GM21786 (cell line): ENCODE results near the gene CAMK2A.

Experiments used
- ATAC-seq: cut with Tn5 transposase; IDR thresholded peaks from one replicate; pipeline ENCODE4 v1.9.1; 2021; ENCODE audit not compliant: unreplicated experiment

Gene CAMK2A

DNA sequence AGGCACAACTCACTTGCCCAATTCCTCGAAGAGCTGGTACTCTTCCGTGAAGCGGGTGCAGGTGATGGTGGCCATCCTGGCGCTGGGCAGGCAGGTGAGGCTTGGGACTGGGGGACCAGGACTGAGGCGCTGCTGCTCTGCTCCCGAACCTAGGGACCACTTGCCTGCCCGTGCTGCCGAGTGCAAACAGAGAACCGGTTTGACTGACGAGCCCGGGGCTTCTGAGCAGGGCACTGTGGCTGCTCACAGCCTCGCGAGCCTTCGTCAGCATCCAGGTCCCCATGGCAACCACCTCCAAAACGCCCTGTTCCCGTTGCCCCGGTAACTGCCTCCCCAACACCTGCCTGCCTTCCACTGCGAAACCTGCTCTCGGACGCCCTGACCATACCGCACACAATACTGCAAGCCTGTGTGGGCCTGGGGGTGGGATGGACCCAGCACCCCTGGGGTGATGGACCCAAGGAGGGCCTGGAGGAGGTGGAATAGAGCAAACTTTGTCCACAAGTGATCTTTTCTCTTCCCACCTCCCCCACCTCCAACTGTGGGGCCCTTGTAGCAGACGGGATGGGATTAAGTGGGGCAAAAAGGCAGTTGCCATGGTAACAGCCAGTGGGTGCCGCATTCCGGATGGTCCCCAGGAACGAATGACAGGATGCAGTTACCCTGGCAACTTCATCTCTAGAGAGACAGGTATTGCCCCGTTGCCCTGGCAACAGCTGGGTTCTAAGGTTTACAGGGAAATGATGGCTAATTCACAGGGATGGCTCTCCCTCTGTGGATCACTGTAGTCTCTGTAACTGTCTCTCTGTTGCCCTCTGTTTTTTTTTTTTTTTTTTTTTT is at the start of gene CAMK2A:
CAMK2A (minus strand) TSS at position 223 of the 840 bp plus-strand sequence; CDS start at position 75, 148 bp downstream.
- ATAC-seq = no peak

DNA sequence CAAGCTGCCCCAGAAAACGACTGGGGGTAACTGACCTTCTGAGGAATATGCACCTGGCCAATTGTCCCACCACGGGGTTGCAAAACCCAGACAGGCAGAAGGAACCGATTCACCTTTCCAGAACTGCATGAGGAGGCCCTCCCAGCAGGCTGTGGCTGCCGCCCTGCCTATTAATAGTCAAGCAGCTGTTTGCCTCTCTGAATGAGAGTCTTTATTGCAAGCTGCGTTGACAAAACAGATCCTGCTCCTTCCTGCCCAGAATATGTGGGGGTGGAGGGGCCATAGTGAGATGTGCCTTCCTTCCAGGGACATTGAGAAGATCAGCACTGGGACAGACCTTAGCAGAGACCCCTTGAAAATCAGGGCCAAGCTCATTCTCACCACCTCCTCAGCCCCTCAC is 49.6 kb upstream of the CAMK2A start:
- ATAC-seq = no peak

DNA sequence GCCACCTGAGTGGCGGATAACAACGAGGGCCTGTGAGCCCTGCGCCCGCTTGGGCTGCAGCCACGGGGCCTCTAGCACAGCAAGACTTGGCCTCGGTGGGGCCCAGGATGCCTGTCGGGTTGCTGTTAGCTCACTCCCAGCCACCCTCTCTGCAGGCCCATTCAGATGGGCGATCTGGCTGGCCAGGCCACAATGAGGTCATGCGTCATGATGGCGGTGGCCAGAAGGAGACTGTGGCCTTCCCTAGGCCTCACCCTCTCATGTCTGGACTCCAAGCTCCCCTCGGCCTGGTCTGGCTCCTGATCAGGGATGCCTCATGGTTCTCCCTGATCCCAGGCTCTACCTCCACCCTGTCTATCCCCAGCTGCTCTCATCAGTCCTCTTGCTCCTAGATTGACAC is 49.0 kb upstream of the CAMK2A start:
- no peak for ATAC-seq

DNA sequence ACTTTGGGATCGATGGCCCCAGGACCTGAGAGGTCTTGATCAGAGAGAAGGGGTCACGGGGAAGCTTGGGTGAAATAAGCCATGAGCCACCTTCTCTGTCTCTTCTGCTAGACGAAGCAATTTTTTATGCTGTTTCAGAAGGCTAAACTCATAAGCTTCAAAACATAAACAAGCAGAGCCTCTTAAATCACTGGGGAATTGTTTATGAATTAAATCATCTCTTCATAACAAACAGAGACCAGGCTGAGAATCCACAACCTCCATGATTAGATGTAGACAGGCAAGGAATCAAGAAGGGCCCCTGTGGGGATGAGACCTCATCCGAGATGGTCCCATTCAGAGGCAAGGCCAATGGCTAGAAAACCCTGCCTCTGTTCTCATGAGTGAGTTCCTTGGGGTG is 46.2 kb upstream of the CAMK2A start:
- no peak for ATAC-seq

DNA sequence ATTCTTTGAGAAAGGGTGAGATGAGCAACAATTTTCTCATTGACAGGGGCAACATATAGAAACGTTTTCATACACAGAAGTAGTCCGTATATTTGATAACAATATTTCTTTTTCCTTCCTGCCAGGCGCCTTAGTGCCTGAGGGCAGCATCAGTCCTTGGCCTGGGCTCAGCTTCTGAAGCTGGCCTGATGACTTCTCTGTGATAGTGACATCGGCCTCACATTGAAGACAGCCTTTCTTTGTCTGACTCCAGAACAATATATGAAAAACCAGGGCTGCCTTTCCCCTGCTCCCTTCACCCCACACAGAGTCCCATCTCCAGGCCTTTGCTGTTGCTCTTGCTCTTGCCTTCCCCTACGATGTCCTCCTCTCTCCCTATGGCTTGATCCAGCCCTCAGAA is 43.8 kb upstream of the CAMK2A start:
- no peak for ATAC-seq

DNA sequence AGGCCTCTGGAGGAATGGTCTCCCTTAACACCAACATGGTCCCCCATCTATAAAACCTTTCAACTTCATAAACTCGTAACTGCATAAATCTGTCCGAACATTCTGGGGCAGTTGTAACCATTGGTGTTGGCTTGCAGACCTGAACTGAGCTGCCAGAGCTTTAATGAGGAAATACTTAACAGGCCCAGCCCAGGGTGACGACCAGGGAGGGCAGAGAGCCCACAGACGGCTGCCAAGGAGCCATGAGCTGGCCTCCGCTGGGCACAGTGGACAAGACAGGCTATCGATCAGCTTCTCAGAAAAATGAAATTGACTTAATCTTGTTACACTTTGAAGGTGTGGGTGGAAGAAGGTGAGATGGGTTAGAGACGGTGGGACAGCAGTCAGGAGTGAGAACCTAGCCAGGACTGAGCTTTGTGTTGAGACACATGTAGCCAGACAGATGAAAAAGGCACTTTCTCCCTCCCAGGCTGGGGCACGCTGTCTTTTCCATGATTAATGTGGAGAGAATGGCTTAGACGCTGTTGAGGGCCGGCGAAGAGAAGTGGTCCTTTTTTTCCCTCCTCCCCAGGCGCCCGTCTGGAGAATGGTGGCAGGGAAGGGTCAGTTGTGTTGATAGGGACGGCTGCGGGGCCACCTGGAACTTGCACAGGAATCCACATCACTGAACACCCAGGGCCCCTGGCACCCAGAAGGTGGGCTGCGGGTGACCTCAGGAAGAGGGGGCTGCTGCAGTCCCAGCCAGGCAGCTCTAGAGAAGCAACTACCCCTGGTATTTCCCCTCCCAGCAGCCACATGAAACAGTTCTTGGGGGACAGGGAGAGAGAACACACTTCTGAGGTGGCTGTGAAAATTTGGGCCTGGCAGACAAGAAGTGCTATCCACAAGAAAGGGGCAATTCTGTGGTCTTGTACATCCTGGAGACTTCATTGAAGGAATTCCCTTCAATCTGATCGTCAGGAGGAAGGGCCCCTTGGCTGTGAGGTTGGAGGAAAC is 40.6 kb upstream of the CAMK2A start:
- ATAC-seq = no peak

DNA sequence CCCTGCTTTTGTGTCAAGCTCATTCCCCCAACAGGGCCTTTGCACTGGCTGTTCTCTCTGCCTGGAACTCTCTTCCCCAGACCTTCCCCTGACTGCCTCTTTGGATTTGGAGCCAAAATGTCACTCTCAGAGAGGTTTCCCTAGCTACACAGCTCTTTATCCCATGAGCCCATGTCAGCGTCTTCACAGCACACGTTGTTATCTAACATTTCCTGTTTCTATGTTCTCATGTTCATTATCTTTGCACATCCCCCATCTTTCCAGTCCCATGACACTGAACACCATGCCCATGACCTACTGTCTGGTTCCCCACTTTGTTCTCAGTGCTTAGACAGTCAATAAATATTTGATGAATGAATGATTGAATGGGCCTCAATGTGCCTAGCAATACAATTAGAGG is 39.5 kb upstream of the CAMK2A start:
- no peak for ATAC-seq

DNA sequence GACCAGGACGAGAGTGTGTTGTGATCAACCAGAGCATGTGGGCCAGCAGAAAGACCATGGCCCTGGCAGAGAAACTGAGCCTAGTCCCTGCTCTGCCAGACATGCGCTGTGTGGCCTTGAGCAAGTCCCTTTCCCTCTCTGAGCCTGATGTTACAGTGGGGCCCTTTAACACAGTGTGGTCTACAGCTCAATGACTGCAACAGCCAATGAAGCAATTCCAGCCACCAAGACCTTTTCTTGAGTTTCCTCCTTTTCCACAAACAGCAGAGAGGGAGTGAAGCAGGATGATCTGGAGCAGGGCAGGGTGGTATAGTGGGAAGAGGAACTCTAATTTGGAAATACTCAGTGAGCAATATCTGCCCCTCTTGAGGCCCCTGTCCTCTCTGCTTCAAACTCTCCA is 38.9 kb upstream of the CAMK2A start:
- no peak for ATAC-seq

DNA sequence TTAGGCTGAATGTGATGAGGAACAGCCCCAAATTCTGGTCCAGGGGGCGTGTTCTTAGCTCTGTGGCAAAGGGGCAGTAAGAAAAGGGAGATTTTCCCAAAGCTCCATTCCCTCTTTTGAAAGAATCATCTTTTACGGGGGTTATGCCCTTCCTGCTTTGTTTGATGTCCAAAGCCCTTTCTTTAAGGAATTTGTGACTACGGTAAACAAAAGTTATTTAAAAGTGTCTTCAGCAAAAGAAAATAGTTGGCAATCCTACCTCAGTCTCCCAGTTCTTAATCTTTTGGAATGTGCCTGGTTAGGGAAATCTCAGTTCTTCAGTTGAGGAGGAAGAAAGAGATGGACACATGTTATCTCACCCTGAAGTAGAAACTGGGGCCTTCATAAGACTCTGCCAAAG is 37.6 kb upstream of the CAMK2A start:
- no peak for ATAC-seq

DNA sequence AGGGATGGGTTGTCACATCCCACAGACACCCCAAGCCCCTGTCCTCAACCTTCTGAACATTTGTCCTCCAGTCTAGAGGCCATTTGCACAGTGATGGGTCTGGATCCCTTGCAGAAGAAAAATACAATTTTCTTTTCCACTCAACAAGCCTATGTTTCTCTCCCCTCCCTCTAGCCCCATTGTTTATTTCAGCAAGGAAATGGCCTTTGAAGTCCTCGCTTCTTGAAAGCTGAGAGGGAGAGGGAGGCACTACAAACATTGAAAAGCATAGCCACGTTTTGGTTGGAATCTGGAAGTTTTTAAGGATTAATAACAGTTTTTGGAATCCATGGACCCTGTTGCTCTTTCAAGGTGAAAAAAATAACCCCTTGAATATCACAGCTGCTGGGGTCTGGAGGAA is 37.1 kb upstream of the CAMK2A start:
- ATAC-seq = no peak

DNA sequence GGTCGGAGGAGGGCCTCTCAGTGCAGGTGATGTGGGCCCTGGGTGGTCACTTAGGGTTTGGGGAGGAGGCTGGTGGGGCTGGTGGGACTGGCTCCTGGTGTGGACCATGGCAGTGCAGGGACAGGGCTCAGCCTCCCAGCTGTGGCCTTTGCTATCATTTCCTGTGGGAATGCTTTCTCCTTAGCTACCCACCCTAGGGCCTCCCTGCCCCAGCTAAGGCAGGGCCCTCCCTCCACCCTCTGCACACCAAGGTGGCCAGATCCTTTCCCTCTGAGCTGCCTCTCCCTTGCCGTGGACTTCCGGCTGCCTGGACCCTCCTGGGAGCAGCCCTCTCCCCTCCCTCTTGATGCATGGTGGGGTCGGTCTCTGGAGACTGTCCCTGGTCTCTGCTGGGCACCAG is 35.9 kb upstream of the CAMK2A start:
- ATAC-seq = no peak

DNA sequence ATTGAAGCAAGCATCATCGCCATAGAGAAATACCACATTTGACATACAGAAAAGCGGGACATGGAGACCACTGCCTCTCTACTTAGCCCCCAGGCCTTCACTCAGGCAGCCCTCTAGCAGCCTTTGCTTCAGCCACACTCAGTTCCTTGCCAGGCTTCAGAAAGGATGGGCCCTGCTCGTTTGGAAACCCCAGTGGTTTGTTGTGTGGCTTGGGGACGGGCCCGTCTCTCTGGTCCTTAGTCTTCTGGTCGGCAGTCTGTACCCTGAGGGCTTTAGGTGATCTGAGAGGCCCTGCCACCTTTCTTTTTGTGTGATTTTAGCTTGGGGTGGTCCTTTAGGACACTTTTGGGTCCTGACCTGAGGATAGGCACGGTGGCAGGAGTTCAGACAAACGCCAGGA is 34.2 kb upstream of the CAMK2A start:
- ATAC-seq = no peak

DNA sequence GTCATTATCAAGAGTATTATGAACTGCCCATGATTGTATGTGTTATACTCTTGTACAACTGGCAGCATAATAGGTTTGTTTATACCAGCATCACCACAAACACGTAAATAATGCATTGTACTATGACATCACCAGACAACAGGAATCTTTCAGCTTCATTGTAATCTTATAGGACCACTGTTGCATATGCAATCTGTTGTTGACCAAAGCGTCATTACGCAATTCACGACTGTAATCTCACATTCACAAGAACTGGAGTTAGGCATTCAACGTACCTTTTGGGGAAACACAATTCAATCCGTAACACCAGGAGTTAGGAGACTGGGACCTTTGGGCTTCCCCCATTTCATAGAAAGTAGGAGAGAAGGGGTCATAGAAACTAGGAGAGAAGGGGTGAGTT is 33.5 kb upstream of the CAMK2A start:
- ATAC-seq = no peak

DNA sequence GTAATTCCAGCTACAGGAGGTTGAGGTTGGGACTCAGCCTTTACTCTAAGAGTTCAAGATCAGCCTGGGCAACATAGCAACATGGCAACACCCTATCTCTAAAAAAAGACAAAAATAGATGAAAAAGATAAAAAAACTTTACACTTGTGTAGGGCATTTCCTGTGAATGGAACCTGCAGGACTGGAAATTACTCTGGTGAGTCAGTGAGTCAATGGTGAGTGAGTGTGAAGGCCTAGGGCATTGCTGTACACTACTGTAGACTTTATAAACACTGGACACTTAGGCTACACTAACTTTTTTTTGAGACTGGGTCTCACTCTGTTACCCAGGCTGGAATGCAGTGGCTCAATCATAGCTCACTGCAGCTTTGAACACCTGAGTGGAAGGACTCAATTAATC is 32.6 kb upstream of the CAMK2A start:
- ATAC-seq = no peak

DNA sequence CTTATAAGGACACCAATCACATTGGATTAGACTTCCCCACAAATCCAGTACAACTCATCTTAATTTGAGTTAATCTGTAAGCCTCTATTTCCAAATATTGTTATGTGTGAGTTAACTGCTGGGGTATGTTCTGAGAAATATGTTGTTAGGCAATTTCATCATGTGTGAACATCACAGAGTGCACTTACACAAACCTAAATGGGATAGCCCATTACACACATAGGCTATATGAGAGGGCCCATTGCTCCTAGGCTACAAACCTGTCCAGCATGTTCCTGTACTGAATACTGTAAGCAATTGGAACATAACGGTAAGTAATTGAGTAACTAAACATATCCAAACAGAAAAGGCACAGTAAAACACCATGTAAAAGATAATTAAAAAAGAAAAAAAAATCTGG is 32.2 kb upstream of the CAMK2A start:
- ATAC-seq = no peak

DNA sequence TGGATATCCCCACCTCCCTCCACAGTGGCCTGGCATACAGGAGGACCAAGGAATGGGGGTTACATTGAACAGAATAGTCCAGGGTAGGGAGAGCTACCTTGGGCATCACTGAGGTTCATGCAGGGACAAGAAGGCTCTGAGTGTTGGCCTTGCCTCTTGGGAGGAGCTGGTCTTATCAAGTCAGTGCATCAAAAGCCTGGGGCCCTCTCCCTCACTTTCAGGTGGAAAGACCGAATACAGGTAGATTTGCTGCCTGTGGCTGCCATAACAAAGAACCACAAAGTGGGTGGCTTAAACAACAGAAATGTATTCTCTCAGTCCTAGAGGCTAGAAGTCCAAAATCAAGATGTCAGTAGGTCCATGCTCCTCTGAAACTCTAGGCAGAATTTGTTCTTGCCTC is 31.6 kb upstream of the CAMK2A start:
- ATAC-seq = no peak

DNA sequence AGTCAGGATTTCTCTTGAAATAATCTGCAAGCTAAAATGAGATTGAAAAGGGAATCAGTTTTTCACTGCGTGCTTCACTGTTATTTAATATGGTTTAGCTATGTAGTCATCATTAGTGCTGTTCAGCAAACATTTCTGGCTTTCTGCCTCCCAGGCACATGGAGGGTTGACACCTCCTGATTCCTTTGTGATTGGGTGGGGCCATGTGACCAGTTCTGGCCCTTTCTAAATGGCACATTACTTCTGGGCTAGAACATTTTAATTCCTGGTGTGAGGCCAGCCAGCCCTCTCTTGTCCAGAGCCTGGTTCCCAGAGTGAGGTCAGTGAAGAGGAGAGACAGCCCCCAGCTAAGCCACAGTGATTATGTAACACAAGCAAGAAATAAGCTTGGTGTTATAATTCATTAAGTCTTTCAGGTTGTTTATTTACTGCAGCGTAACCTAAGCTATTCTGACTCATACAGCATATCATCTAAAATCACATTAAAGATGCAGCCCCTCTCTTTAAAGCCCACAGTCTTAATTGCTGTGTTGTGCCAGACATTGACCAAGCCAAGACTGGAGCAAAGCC is 30.6 kb upstream of the CAMK2A start:
- ATAC-seq = no peak

DNA sequence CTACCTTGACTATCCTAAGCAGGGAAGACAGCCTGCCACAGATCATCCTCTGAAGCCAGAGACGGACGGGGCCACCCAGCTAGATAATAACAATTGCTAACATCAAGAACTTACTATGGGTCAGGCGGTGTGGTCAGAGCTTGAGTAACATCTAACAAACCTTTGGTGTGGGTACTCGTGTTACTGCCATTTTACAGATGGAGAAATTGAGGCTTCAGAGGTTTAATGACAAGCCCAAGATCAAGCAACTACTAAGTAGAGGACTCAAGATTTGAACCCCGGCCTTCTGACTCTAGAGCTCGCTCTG is 29.9 kb upstream of the CAMK2A start:
- no peak for ATAC-seq

DNA sequence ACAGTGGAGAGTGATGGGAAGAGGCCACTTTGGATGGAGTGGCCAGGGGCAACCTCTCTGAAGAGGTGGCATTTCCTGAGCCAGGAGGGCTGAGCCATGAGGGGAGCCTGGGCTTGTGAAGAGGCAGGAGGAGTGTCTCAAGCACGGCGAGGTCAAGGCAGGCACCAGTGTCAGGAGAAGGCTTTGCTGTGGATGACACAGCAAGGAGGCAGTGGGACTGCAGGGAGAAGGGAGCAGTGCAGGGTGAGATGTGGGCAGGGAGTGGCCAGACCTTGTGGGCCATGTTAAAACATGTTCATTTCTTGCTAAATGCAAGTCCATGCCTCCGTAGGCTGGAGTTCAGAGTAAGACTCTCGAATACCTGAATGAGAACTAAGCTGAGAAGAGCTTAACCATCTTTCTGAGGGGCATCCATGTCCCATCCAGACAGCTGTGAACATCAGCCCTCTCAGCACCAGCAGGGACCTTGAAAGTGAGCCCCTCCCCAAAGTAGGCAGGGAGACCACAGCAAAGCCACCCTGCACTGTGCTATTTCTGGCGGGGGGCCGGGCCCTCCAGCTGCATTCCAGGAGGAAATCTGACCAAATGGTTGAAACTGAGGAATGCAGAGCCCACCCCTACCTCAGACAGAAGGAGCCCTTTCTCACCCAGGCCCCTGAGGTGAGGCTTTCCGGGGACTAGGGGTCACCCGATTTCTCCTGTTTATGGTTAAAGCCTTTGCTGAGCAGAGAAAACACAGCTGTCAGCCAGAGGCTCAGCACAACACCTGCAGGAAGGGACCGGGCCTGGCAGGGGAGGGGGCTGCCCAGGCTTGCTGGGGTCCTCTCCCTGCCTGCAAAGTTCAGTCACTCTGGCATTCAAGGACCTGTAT is 29.3 kb upstream of the CAMK2A start:
- ATAC-seq = no peak

DNA sequence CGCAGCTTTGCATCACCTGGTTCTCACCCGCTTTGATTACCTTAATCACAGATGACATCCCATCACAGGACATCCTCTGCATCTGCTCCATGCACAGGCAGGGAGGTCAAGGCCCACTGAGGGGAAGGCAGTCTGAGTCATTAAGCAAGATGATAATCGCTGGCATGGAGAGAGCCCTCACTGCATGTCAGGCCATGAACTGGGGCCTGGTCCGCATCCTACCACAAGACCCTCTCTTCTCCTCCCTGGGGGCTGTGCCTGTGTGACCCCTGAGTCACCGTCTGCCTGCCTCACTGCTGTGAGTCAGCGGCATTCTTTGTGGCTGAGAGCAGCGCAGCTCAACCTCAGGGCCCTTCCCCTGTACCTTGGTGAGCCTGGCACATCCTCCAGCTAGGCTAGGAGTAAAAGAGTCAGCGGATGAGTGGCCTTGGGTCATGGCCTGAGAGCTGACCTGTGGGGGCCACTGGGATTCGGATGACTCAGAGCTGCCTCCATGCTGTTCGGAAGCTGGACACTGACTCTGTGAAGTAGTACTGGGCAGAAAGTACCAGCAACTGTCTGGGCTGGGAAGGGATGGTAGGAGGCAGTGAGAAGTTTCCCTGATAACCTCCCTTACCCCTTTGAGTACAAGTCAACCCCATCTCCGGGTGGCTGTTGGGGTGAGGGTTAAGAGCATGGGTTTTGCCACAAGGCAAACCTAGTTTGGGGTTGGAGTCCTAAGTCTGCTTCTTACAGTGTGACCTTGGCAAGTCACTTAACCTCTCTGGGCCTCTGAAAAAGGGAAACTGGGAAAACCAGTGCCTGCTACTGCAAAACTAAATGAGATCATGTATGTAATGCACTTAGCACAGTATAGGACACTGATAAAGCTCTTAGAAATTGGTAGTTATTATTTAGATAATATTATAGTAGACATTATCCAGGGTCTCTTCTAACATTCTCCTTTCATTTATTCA is 27.8 kb upstream of the CAMK2A start:
- no peak for ATAC-seq
